Ishikawa (cell line): ENCODE measurements around the gene MCAT.

Experiments
- CEBPB ChIP-seq: IDR thresholded peaks from 2 replicates; pipeline ENCODE4 v1.6.1; 2012
- CREB1 ChIP-seq: IDR thresholded peaks from 2 replicates; pipeline ENCODE4 v1.6.1; 2012; ENCODE audit warnings: low read depth
- EGR1 ChIP-seq: IDR thresholded peaks from 2 replicates; pipeline ENCODE4 v1.6.1; 2012
- EP300 ChIP-seq: IDR thresholded peaks from 2 replicates; pipeline ENCODE4 v1.6.1; 2012; ENCODE audit warnings: borderline replicate concordance
- FOXM1 ChIP-seq: IDR thresholded peaks from 2 replicates; pipeline ENCODE4 v1.6.1; 2012; ENCODE audit warnings: low read depth, borderline replicate concordance
- NFIC ChIP-seq: IDR thresholded peaks from 2 replicates; pipeline ENCODE4 v1.6.1; 2012
- RAD21 ChIP-seq: IDR thresholded peaks from 2 replicates; pipeline ENCODE4 v1.6.1; 2012; ENCODE audit warnings: low read depth
- TAF1 ChIP-seq: IDR thresholded peaks from 2 replicates; pipeline ENCODE4 v1.6.1; 2012; ENCODE audit warnings: low read depth, mild to moderate bottlenecking
- TCF12 ChIP-seq: IDR thresholded peaks from 2 replicates; pipeline ENCODE4 v1.6.1; 2012; ENCODE audit warnings: low read depth
- TEAD4 ChIP-seq: IDR thresholded peaks from 2 replicates; pipeline ENCODE4 v1.6.1; 2012
- YY1 ChIP-seq: IDR thresholded peaks from 2 replicates; pipeline ENCODE4 v1.6.1; 2012; ENCODE audit warnings: low read depth
- ZBTB7A ChIP-seq: IDR thresholded peaks from 2 replicates; pipeline ENCODE4 v1.6.1; 2012; ENCODE audit warnings: low read depth
- TF ChIP-seq, protein P1 (sequence below): IDR thresholded peaks from 2 replicates; pipeline ENCODE4 v1.6.1; 2012
- TF ChIP-seq, protein P2 (sequence below): IDR thresholded peaks from 2 replicates; pipeline ENCODE4 v1.6.1; 2012
- TF ChIP-seq, protein P3 (sequence below): IDR thresholded peaks from 2 replicates; pipeline ENCODE4 v1.6.1; 2012; ENCODE audit warnings: low read depth, mild to moderate bottlenecking

Gene MCAT

DNA sequence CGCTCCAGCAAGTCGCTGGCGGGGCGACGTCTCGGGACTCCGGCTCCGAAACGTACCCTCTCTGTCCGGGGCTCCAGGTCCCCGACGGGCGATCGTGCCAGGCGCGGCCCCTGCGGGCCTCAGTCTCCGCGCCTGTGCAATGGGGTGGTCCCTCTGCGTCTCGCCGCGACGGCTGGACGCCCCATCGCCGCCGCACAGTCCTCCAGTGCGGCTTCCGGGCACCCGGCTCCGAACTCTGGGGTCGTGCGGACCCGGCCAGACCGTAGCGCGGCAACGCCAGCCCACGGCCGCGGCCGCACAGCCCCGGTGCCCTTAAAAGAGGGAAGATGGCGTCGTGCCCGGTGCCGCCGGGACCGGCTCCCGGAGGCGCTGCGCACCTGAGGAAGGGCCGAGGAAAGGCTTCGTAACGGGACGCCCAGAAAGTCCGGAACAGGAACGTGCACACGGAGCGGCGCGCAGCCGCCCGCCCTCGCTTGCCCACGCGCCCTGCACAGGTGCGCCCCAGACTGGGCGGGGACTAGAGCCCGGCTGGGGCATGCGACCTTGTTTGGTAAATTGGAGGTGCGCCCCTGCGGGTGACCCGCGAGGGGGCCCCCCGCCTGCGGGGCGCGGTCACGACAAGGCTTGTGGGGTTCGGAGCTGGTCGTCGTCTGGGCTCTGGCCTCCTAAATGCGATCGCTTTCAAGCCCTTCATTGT, 32.1 kb downstream of the MCAT start:
- TF ChIP-seq CEBPB (no peak), YY1 (0 out of 2 replicates have a peak, but pooled peaks have one; percentile 30)
- TF ChIP-seq, protein P1, sequence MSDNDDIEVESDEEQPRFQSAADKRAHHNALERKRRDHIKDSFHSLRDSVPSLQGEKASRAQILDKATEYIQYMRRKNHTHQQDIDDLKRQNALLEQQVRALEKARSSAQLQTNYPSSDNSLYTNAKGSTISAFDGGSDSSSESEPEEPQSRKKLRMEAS = peak; percentile 88

DNA sequence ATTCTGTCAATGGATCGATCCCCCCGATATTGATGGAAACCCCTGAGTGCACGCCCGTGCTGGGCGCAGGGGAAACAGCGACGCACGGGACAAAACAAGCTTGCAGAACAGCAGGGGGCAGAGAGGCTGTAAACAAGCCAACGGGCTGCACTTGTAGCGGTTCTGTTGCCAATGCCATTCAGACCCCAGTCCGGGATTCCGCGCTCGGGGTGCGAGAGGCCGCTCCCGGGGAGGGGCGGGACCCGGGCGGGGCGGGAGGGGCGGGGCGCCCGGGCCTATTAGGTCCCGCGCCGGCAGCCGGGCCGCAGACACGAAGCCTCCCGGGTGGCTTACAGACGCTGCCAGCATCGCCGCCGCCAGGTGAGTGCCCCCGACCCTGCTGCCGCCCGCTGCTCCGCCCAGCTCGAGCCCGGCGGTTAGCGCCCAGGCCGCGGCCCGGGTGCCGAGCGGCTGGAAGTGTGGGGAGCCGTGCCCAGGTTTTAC, 32.7 kb downstream of the MCAT start, which contains the start of gene BIK:
Gene BIK, plus strand, starts transcription at position 307 of the 483 bp plus-strand sequence. CDS start 13,273 bp downstream, outside the sequence.
- TF ChIP-seq, protein P2, sequence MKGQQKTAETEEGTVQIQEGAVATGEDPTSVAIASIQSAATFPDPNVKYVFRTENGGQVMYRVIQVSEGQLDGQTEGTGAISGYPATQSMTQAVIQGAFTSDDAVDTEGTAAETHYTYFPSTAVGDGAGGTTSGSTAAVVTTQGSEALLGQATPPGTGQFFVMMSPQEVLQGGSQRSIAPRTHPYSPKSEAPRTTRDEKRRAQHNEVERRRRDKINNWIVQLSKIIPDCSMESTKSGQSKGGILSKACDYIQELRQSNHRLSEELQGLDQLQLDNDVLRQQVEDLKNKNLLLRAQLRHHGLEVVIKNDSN = no peak
- no peak for TF ChIP-seq TEAD4
- TF ChIP-seq TAF1 = no peak
- TF ChIP-seq ZBTB7A = no peak
- no peak for TF ChIP-seq NFIC
- no peak for TF ChIP-seq YY1
- no peak for TF ChIP-seq FOXM1
- TF ChIP-seq EGR1 = no peak
- TF ChIP-seq CREB1 = no peak
- TF ChIP-seq, protein P1 = no peak
- no peak for TF ChIP-seq EP300
- no peak for TF ChIP-seq CEBPB
- TF ChIP-seq TCF12 = no peak
- TF ChIP-seq, protein P3, sequence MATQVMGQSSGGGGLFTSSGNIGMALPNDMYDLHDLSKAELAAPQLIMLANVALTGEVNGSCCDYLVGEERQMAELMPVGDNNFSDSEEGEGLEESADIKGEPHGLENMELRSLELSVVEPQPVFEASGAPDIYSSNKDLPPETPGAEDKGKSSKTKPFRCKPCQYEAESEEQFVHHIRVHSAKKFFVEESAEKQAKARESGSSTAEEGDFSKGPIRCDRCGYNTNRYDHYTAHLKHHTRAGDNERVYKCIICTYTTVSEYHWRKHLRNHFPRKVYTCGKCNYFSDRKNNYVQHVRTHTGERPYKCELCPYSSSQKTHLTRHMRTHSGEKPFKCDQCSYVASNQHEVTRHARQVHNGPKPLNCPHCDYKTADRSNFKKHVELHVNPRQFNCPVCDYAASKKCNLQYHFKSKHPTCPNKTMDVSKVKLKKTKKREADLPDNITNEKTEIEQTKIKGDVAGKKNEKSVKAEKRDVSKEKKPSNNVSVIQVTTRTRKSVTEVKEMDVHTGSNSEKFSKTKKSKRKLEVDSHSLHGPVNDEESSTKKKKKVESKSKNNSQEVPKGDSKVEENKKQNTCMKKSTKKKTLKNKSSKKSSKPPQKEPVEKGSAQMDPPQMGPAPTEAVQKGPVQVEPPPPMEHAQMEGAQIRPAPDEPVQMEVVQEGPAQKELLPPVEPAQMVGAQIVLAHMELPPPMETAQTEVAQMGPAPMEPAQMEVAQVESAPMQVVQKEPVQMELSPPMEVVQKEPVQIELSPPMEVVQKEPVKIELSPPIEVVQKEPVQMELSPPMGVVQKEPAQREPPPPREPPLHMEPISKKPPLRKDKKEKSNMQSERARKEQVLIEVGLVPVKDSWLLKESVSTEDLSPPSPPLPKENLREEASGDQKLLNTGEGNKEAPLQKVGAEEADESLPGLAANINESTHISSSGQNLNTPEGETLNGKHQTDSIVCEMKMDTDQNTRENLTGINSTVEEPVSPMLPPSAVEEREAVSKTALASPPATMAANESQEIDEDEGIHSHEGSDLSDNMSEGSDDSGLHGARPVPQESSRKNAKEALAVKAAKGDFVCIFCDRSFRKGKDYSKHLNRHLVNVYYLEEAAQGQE = no peak
- TF ChIP-seq RAD21 = no peak

DNA sequence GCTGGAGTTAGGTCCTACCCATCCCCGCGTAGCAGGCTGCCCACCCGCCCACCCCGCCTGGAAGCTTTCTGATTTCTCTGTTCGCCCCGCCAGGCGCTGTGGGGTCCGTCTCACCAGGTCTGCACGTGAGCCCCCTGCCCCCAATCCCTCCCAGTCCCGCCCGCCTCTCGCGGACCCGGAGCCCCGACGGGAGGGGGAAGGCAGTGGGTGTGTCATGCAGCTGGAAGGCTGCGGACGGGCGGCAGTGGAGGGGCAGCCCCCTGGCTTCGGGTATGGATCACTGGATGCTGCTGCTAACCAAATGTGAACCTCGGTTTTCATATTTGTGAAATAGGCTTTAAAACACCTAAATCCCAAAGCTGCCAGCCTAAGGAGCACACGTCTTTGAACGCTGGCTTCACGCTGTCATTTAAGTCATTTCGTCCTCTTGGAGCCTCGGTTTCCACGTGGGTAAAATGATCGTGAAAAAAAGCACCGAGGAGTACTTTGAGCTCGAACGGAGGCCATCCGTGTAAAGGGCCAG, 33.2 kb downstream of the MCAT start:
- TF ChIP-seq, protein P1 = 0 out of 2 replicates have a peak, but pooled peaks have one; percentile 26
- TF ChIP-seq FOXM1 = no peak

DNA sequence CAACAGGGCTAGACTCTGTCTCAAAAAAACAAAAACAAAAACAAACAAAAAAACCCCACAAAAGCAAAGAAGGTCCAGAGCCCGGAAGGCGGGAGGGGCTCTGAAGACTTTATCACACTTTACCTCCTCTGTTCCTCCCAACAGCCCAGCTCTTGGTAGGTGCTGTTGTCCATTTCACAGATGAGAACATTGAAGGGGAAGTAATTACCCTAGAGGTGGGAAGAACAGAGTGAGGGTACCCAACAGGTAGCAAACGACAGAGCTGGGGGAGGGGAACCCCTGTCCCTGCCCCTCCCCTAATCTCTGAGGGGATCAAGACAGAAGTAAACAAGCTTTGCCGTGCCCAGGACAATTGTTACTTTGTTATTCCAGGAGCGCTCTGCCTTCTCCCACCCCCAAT, 33.7 kb downstream of the MCAT start:
- no peak for TF ChIP-seq ZBTB7A
- no peak for TF ChIP-seq EGR1
- no peak for TF ChIP-seq EP300
- no peak for TF ChIP-seq RAD21
- TF ChIP-seq FOXM1 = no peak
- TF ChIP-seq, protein P1 = no peak
- TF ChIP-seq TEAD4 = no peak
- TF ChIP-seq, protein P3 = no peak
- no peak for TF ChIP-seq CREB1
- TF ChIP-seq, protein P2 = no peak
- no peak for TF ChIP-seq TCF12
- TF ChIP-seq CEBPB = no peak
- no peak for TF ChIP-seq YY1
- TF ChIP-seq NFIC = no peak
- TF ChIP-seq TAF1 = no peak

DNA sequence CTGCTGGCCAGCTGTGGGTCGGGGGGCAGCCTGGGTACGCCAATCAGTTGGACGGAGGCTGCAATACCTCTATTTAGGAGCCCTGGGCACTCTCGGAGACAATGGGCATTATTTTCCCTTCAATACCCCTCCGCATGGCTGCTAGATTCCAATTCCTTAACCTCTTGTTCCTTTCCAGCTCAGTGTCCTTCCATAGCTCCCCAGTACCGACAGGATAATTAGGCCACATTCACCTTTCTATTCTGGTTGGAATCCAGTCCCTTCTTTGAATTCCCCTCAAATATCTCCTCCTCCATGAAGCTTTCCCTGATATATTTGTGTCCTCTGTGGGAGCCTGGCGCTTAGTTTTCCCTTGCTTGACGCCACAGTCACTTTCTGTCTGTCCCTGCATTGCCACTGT, 36.9 kb downstream of the MCAT start:
- TF ChIP-seq RAD21 = no peak
- TF ChIP-seq EP300 = no peak
- TF ChIP-seq TAF1 = no peak
- TF ChIP-seq NFIC = no peak
- TF ChIP-seq EGR1 = no peak
- TF ChIP-seq ZBTB7A = no peak
- TF ChIP-seq TEAD4 = no peak
- TF ChIP-seq, protein P3 = no peak
- no peak for TF ChIP-seq CREB1
- TF ChIP-seq CEBPB = no peak
- no peak for TF ChIP-seq FOXM1
- TF ChIP-seq, protein P1 = no peak
